Measurements from ENCODE around the gene STARD3.

Gene STARD3

DNA sequence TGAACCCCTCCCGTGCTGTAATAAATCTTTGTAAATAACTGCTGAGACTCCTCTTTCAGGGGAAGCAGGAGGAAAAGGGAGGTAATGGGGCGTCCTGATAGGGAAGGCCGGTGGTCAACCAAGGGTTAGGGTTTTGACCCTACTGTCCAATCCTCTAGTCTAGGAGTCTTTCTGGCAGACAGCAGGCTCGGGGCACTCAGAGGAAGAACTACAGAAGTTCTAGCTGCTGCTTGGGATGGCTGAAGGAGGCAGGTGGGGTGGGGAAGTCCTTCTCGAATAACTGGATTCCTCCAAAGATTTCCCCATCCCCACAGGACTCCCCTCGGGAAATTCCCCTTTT, 387 bp upstream of the STARD3 start:
- peak overlapping the region; percentile 98 for H3K4me3 ChIP-seq (ENCODE audit: low read depth, low read length)
- H2AFZ ChIP-seq = peak overlapping the region; percentile 98
- no peaks in the 10 kb centered on the region for H3K27me3 ChIP-seq (ENCODE audit: control insufficient read depth, insufficient read depth, low read length)
- no peaks in the 10 kb centered on the region for H3K9me3 ChIP-seq (ENCODE audit: control insufficient read depth, low read length)
- TF ChIP-seq, protein P1, sequence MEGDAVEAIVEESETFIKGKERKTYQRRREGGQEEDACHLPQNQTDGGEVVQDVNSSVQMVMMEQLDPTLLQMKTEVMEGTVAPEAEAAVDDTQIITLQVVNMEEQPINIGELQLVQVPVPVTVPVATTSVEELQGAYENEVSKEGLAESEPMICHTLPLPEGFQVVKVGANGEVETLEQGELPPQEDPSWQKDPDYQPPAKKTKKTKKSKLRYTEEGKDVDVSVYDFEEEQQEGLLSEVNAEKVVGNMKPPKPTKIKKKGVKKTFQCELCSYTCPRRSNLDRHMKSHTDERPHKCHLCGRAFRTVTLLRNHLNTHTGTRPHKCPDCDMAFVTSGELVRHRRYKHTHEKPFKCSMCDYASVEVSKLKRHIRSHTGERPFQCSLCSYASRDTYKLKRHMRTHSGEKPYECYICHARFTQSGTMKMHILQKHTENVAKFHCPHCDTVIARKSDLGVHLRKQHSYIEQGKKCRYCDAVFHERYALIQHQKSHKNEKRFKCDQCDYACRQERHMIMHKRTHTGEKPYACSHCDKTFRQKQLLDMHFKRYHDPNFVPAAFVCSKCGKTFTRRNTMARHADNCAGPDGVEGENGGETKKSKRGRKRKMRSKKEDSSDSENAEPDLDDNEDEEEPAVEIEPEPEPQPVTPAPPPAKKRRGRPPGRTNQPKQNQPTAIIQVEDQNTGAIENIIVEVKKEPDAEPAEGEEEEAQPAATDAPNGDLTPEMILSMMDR (IDR thresholded peaks at IDR 0.05) = no peak
- H3K9ac ChIP-seq = peak overlapping the region; percentile 96
- H3K36me3 ChIP-seq (ENCODE audit: control insufficient read depth, insufficient read depth, low read length) = no peaks in the 10 kb centered on the region
- H3K4me2 ChIP-seq (ENCODE audit: low read length) = peak overlapping the region; percentile 92
- peaks cover 20% of the 10 kb centered on the region for H3K4me1 ChIP-seq
- peak overlapping the region; percentile 93 for H3K27ac ChIP-seq
- peaks cover 61% of the 10 kb centered on the region for H3K79me2 ChIP-seq

DNA sequence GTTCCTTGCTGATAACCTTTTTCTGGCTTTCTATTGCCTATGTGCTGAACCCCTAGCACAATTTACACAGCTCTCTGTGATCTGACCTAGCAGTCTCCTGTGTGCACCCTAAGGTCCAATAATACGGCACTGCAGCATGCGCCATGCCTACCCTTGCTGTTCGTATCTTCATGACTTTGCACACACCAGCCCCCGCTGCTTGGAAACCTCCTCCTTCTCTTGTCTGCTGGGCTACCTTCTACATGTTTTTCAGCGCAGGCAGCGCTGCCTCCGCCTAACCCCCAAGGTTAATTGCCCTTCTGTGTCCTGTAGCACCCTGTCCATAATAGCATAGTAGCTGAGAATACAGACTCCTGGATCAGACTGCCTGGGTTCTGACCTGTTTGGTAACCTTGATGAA, 1.4 kb downstream of the STARD3 start:
- H3K79me2 ChIP-seq = peaks cover 77% of the 10 kb centered on the region
- no peaks in the 10 kb centered on the region for H3K27me3 ChIP-seq (ENCODE audit: control insufficient read depth, insufficient read depth, low read length)
- no peaks in the 10 kb centered on the region for H3K9me3 ChIP-seq (ENCODE audit: control insufficient read depth, low read length)
- H3K4me1 ChIP-seq = peaks cover 20% of the 10 kb centered on the region
- TF ChIP-seq, protein P1 (IDR thresholded peaks at IDR 0.05) = no peak
- H3K36me3 ChIP-seq (ENCODE audit: control insufficient read depth, insufficient read depth, low read length) = no peaks in the 10 kb centered on the region
- peak overlapping the region; percentile 98 for H3K4me3 ChIP-seq (ENCODE audit: low read depth, low read length)
- no peak overlapping the region for H3K9ac ChIP-seq
- H3K27ac ChIP-seq = no peak overlapping the region
- no peak overlapping the region for H2AFZ ChIP-seq
- H3K4me2 ChIP-seq (ENCODE audit: low read length) = peak overlapping the region; percentile 92

GRCh38 chr17:39639043-39639442, 2.1 kb downstream of the STARD3 start:
- H3K79me2 ChIP-seq = peaks cover 82% of the 10 kb centered on the region
- H3K27ac ChIP-seq = no peak overlapping the region
- no peak overlapping the region for H2AFZ ChIP-seq
- H3K9me3 ChIP-seq (ENCODE audit: control insufficient read depth, low read length) = no peaks in the 10 kb centered on the region
- no peak overlapping the region for H3K4me3 ChIP-seq (ENCODE audit: low read depth, low read length)
- no peaks in the 10 kb centered on the region for H3K36me3 ChIP-seq (ENCODE audit: control insufficient read depth, insufficient read depth, low read length)
- no peaks in the 10 kb centered on the region for H3K27me3 ChIP-seq (ENCODE audit: control insufficient read depth, insufficient read depth, low read length)
- H3K4me2 ChIP-seq (ENCODE audit: low read length) = no peak overlapping the region
- TF ChIP-seq, protein P1 (IDR thresholded peaks at IDR 0.05) = no peak
- no peak overlapping the region for H3K9ac ChIP-seq
- H3K4me1 ChIP-seq = peaks cover 20% of the 10 kb centered on the region

DNA sequence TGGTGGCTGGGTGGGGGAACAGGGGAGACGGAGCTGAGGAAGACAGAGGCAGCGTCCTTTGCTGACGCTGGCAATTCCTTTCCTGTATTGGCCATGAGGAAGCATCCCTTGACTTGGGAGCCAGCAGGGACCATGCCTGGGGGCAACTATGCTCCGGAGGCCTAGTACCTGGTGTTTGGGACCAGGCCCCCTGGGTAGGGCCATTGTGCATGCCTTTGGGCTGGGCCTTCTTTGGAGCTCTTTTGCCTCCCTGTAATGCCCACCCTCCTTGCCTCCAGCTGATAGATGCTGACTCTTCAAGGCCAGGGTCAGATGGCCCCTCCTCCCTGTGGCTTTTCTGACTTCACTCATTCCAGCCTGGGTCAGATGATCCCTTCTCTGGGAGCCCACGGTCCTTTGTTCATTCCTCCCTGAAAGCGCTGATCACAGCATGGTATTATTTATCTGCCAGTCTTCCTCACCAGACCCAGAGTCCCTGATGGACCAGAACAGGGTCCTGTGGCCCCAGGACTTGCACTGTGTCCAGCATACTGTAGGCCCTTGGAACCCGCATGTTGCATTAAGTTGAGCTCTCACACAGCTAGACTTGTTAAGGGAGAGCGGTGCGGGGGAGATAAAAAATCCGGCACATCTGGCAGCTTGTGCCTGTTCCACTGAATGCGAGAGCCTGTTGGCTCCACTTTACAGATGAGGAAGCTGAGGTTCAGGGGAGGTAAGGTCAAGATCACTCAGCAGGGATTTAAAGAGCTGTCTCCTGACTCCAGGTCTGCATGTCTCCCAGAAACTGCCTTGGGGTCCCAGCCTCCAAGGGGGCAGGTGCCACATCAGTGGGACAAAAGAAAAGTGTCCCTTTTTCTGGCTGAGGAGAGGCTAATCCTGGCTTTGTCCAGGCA, 2.9 kb downstream of the STARD3 start:
- H3K9me3 ChIP-seq (ENCODE audit: control insufficient read depth, low read length) = no peaks in the 10 kb centered on the region
- H3K4me3 ChIP-seq (ENCODE audit: low read depth, low read length) = no peak overlapping the region
- H3K4me1 ChIP-seq = peaks cover 20% of the 10 kb centered on the region
- TF ChIP-seq, protein P1 (IDR thresholded peaks at IDR 0.05) = no peak
- no peak overlapping the region for H3K4me2 ChIP-seq (ENCODE audit: low read length)
- no peak overlapping the region for H3K9ac ChIP-seq
- H3K27ac ChIP-seq = no peak overlapping the region
- H2AFZ ChIP-seq = no peak overlapping the region
- H3K79me2 ChIP-seq = peaks cover 79% of the 10 kb centered on the region
- H3K27me3 ChIP-seq (ENCODE audit: control insufficient read depth, insufficient read depth, low read length) = no peaks in the 10 kb centered on the region
- H3K36me3 ChIP-seq (ENCODE audit: control insufficient read depth, insufficient read depth, low read length) = no peaks in the 10 kb centered on the region

GRCh38 chr17:39640591-39641031, 3.7 kb downstream of the STARD3 start:
- no peak overlapping the region for H3K4me3 ChIP-seq (ENCODE audit: low read depth, low read length)
- no peaks in the 10 kb centered on the region for H3K36me3 ChIP-seq (ENCODE audit: control insufficient read depth, insufficient read depth, low read length)
- no peaks in the 10 kb centered on the region for H3K27me3 ChIP-seq (ENCODE audit: control insufficient read depth, insufficient read depth, low read length)
- H3K79me2 ChIP-seq = peaks cover 77% of the 10 kb centered on the region
- H2AFZ ChIP-seq = no peak overlapping the region
- H3K4me2 ChIP-seq (ENCODE audit: low read length) = no peak overlapping the region
- no peak overlapping the region for H3K9ac ChIP-seq
- no peak overlapping the region for H3K27ac ChIP-seq
- H3K9me3 ChIP-seq (ENCODE audit: control insufficient read depth, low read length) = no peaks in the 10 kb centered on the region
- TF ChIP-seq, protein P1 (IDR thresholded peaks at IDR 0.05) = no peak
- peaks cover 20% of the 10 kb centered on the region for H3K4me1 ChIP-seq
